ENCODE measurements around the gene FBXO24. TPM values are rescaled to one million over a fixed set of nuclear protein-coding genes. Genes with fewer than 3 reads are reported as not detected.
A peak's percentile ranks its signal among the peaks of the same experiment; 100 is the strongest.
"Not testable (repeated sequence)": the region's sequence is repeated elsewhere in the genome, so short reads cannot be mapped to it uniquely, and the experiment has no call there.

FBXO24 gene
- total RNA-seq, 3 donors from 2014 or later (not counting 1 experiment from before 2014, with no cell fraction given), result 0.45 to 0.94 (median 0.88) TPM

- H3K4me1 Mint-ChIP-seq, result peaks cover 46 to 53% of the 10 kb centered on the region in 2 donors
- H3K27me3 Mint-ChIP-seq (ENCODE audit: low read depth in 2 of 2), result no peaks in the 10 kb centered on the region
- H3K27ac Mint-ChIP-seq, result peak within 1 kb of the TSS; percentile 79 to 90
- no peaks in the 10 kb centered on the region for H3K9me3 ChIP-seq (ENCODE audit: control insufficient read depth, insufficient read depth, low read length)
- peak within 1 kb of the TSS; percentile 99 for H3K4me3 Mint-ChIP-seq
- H3K36me3 ChIP-seq (ENCODE audit: control insufficient read depth, insufficient read depth, low read length), result no peaks in the 10 kb centered on the region
- peaks cover 39% of the 10 kb centered on the region for H3K4me1 ChIP-seq (ENCODE audit: control insufficient read depth, insufficient read depth, low read length)
- DNase-seq (peak; percentile 100), ATAC-seq (peak; percentile 96 to 100 (median 96))
- H3K36me3 Mint-ChIP-seq, result no peaks in the 10 kb centered on the region
- TF ChIP-seq, protein P1, sequence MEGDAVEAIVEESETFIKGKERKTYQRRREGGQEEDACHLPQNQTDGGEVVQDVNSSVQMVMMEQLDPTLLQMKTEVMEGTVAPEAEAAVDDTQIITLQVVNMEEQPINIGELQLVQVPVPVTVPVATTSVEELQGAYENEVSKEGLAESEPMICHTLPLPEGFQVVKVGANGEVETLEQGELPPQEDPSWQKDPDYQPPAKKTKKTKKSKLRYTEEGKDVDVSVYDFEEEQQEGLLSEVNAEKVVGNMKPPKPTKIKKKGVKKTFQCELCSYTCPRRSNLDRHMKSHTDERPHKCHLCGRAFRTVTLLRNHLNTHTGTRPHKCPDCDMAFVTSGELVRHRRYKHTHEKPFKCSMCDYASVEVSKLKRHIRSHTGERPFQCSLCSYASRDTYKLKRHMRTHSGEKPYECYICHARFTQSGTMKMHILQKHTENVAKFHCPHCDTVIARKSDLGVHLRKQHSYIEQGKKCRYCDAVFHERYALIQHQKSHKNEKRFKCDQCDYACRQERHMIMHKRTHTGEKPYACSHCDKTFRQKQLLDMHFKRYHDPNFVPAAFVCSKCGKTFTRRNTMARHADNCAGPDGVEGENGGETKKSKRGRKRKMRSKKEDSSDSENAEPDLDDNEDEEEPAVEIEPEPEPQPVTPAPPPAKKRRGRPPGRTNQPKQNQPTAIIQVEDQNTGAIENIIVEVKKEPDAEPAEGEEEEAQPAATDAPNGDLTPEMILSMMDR (IDR thresholded peaks at IDR 0.05), result no peak
- under 1% methylated on average over 60 of the region's 60 CpGs for WGBS (ENCODE audit: insufficient coverage)
- peak within 1 kb of the TSS; percentile 20 for H3K27ac ChIP-seq (ENCODE audit: low read length)
- no peaks in the 10 kb centered on the region for H3K9me3 Mint-ChIP-seq
- H3K4me3 ChIP-seq (ENCODE audit: low read length), result peak within 1 kb of the TSS; percentile 55
- intact Hi-C loops (cut with micrococcal nuclease), result no loop called here
- no peaks in the 10 kb centered on the region for H3K27me3 ChIP-seq (ENCODE audit: control insufficient read depth, insufficient read depth, low read length)
Observed at GRCh38 chr7:100538654-100539435, 47.3 kb upstream of the FBXO24 start, which contains the start of gene AGFG2. Gene AGFG2 (plus strand): TSS chr7:100539203. CDS start chr7:100539347, 144 bp downstream.

GRCh38 chr7:100539436-100540006 lies 46.6 kb upstream of the FBXO24 start:
- TF ChIP-seq, protein P1 (IDR thresholded peaks at IDR 0.05), result no peak
- H3K27me3 ChIP-seq (ENCODE audit: control insufficient read depth, insufficient read depth, low read length), result no peaks in the 10 kb centered on the region
- no peaks in the 10 kb centered on the region for H3K36me3 ChIP-seq (ENCODE audit: control insufficient read depth, insufficient read depth, low read length)
- peaks cover 53 to 59% of the 10 kb centered on the region in 2 donors for H3K4me1 Mint-ChIP-seq
- peak in 1 of 2 donors; percentile 35 for DNase-seq
- H3K27ac Mint-ChIP-seq, result peak overlapping the region; percentile 79 to 90
- no peaks in the 10 kb centered on the region for H3K27me3 Mint-ChIP-seq (ENCODE audit: low read depth in 2 of 2)
- H3K36me3 Mint-ChIP-seq, result no peaks in the 10 kb centered on the region
- WGBS (ENCODE audit: insufficient coverage), result under 1% methylated on average over 44 of the region's 44 CpGs
- intact Hi-C loops (cut with micrococcal nuclease), result no loop called here
- H3K27ac ChIP-seq (ENCODE audit: low read length), result no peak overlapping the region
- peak overlapping the region; percentile 99 for H3K4me3 Mint-ChIP-seq
- peaks cover 44% of the 10 kb centered on the region for H3K4me1 ChIP-seq (ENCODE audit: control insufficient read depth, insufficient read depth, low read length)
- no peak for ATAC-seq
- H3K9me3 ChIP-seq (ENCODE audit: control insufficient read depth, insufficient read depth, low read length), result no peaks in the 10 kb centered on the region
- peak overlapping the region; percentile 55 for H3K4me3 ChIP-seq (ENCODE audit: low read length)
- H3K9me3 Mint-ChIP-seq, result no peaks in the 10 kb centered on the region

GRCh38 chr7:100540073-100540723 lies 45.9 kb upstream of the FBXO24 start:
- 66% methylated on average over 6 of the region's 6 CpGs for WGBS (ENCODE audit: insufficient coverage)
- Histone ChIP-seq H3K4me3 (ENCODE audit: low read length) (peak overlapping the region; percentile 55), H3K4me1 (ENCODE audit: control insufficient read depth, insufficient read depth, low read length) (peaks cover 47% of the 10 kb centered on the region), H3K9me3 (ENCODE audit: control insufficient read depth, insufficient read depth, low read length) (no peaks in the 10 kb centered on the region), H3K36me3 (ENCODE audit: control insufficient read depth, insufficient read depth, low read length) (no peaks in the 10 kb centered on the region), H3K27ac (ENCODE audit: low read length) (no peak overlapping the region), H3K27me3 (ENCODE audit: control insufficient read depth, insufficient read depth, low read length) (no peaks in the 10 kb centered on the region)
- Mint-ChIP-seq H3K9me3 (no peaks in the 10 kb centered on the region), H3K4me3 (peak overlapping the region; percentile 90), H3K27ac (peak overlapping the region in 1 of 2 donors; percentile 90), H3K27me3 (ENCODE audit: low read depth in 2 of 2) (no peaks in the 10 kb centered on the region), H3K36me3 (no peaks in the 10 kb centered on the region), H3K4me1 (peaks cover 59 to 66% of the 10 kb centered on the region in 2 donors)
- TF ChIP-seq, protein P1 (IDR thresholded peaks at IDR 0.05), result no peak
- intact Hi-C loops (cut with micrococcal nuclease), result no loop called here
- ATAC-seq, result no peak
- DNase-seq, result no peak

GRCh38 chr7:100541309-100541708 lies 44.8 kb upstream of the FBXO24 start:
- H3K9me3 Mint-ChIP-seq; H3K27ac ChIP-seq (ENCODE audit: low read length); ATAC-seq; intact Hi-C loops (cut with micrococcal nuclease); DNase-seq; H3K27me3 ChIP-seq (ENCODE audit: control insufficient read depth, insufficient read depth, low read length); H3K4me3 ChIP-seq (ENCODE audit: low read length); H3K27ac Mint-ChIP-seq; H3K36me3 ChIP-seq (ENCODE audit: control insufficient read depth, insufficient read depth, low read length); H3K9me3 ChIP-seq (ENCODE audit: control insufficient read depth, insufficient read depth, low read length); H3K36me3 Mint-ChIP-seq; H3K27me3 Mint-ChIP-seq (ENCODE audit: low read depth in 2 of 2): not testable (repeated sequence)
- peak overlapping the region; percentile 43 for H3K4me3 Mint-ChIP-seq
- 86% methylated on average over 7 of the region's 7 CpGs for whole genome bisulfite sequencing (ENCODE audit: insufficient coverage)
- peaks cover 58% of the 10 kb centered on the region for H3K4me1 ChIP-seq (ENCODE audit: control insufficient read depth, insufficient read depth, low read length)
- H3K4me1 Mint-ChIP-seq, result peaks cover 71 to 77% of the 10 kb centered on the region in 2 donors

Measured in natural killer cell (primary cell).